SK-N-SH treated with all-trans-retinoic acid at 6 μM for 48 hours (cell line): ENCODE measurements around the gene STPG1.

ENCODE experiments used
- ARNTL ChIP-seq: fragments of 450-650 bp; formaldehyde crosslinking; IDR thresholded peaks from 2 replicates; pipeline ENCODE4 v1.5.0; 2020; ENCODE audit warnings: low read depth, mild to moderate bottlenecking, moderate library complexity, borderline replicate concordance
- BACH2 ChIP-seq: fragments of 250-450 bp; sonication (Bioruptor Pico); IDR thresholded peaks from 2 replicates; pipeline ENCODE4 v1.9.0; 2021; ENCODE audit warnings: mild to moderate bottlenecking, borderline replicate concordance
- CSDC2 ChIP-seq: fragments of 250-450 bp; sonication (Bioruptor Pico); IDR thresholded peaks from 2 replicates; pipeline ENCODE4 v1.5.0; 2020; ENCODE audit warnings: mild to moderate bottlenecking, moderate library complexity
- GLIS3 ChIP-seq: fragments of 250-450 bp; sonication (Bioruptor Pico); IDR thresholded peaks from 2 replicates; pipeline ENCODE4 v1.5.0; 2020; ENCODE audit warnings: mild to moderate bottlenecking, moderate library complexity
- PPARA ChIP-seq: fragments of 250-450 bp; sonication (Bioruptor Pico); IDR thresholded peaks from 2 replicates; pipeline ENCODE4 v1.5.0; 2020; ENCODE audit warnings: mild to moderate bottlenecking, borderline replicate concordance
- TCF4 ChIP-seq: fragments of 250-450 bp; sonication (Bioruptor Pico); IDR thresholded peaks from 2 replicates; pipeline ENCODE4 v1.8.0; 2021; ENCODE audit warnings: mild to moderate bottlenecking, moderate library complexity, borderline replicate concordance
- ZFP30 ChIP-seq: fragments of 450-650 bp; formaldehyde crosslinking; IDR thresholded peaks from 2 replicates; pipeline ENCODE4 v1.5.0; 2022; ENCODE audit warnings: mild to moderate bottlenecking, moderate library complexity
- ZNF565 ChIP-seq: fragments of 450-650 bp; formaldehyde crosslinking; conservative IDR thresholded peaks from 2 replicates; pipeline ENCODE4 v1.5.0; 2020; ENCODE audit warnings: low read depth, mild to moderate bottlenecking, moderate library complexity
- TF ChIP-seq, protein P1 (sequence below): fragments of 250-450 bp; sonication (Bioruptor Pico); IDR thresholded peaks from 2 replicates; pipeline ENCODE4 v1.8.0; 2020; ENCODE audit warnings: mild to moderate bottlenecking, moderate library complexity, borderline replicate concordance
- TF ChIP-seq, protein P2 (sequence below): fragments of 250-450 bp; sonication (Bioruptor Pico); IDR thresholded peaks from 2 replicates; pipeline ENCODE4 v1.8.0; 2021; ENCODE audit warnings: low read depth, mild to moderate bottlenecking, moderate library complexity, borderline replicate concordance

DNA sequence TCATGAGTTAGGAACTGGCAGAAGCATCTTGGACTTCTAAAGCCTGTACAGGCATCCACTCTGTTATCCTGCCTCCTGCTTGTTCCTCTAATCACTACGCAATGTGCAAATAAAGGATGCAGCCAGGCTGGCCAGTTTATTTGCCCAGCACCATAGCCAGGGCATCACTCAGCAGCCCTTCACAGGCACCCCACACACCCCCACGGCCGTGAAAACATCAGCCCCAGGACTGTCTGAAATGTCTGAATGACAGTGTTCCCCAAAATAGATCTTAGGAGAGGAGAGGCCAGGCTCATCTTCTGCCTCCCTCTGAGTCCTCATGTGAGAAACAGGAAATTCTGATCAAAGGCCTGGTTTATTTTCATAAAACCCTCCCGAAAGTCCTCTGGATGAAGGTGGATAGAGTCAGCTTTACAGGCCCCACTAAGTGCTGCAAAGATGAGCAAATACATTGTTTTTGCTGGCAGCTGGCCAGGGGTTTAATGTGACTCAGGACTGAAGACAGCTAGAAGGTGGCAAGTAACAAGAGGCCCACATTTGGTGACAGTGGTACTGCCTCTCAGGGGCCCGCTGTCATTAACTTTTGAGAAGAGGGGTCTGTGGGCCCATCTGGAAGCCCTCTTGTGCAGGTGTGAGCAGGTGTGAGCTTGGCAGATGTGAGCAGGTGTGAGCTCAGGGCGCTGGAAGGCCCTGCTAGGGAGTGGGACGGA, 61.5 kb downstream of the STPG1 start:
- TF ChIP-seq GLIS3 (CRISPR knock-in tag) (no peak), BACH2 (no peak), CSDC2 (no peak), ZFP30 (CRISPR knock-in tag) (no peak), TCF4 (no peak), PPARA (no peak), ARNTL (no peak), ZNF565 (no peak)
- TF ChIP-seq, protein P1, sequence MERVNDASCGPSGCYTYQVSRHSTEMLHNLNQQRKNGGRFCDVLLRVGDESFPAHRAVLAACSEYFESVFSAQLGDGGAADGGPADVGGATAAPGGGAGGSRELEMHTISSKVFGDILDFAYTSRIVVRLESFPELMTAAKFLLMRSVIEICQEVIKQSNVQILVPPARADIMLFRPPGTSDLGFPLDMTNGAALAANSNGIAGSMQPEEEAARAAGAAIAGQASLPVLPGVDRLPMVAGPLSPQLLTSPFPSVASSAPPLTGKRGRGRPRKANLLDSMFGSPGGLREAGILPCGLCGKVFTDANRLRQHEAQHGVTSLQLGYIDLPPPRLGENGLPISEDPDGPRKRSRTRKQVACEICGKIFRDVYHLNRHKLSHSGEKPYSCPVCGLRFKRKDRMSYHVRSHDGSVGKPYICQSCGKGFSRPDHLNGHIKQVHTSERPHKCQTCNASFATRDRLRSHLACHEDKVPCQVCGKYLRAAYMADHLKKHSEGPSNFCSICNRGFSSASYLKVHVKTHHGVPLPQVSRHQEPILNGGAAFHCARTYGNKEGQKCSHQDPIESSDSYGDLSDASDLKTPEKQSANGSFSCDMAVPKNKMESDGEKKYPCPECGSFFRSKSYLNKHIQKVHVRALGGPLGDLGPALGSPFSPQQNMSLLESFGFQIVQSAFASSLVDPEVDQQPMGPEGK (CRISPR knock-in tag), result no peak
- TF ChIP-seq, protein P2, sequence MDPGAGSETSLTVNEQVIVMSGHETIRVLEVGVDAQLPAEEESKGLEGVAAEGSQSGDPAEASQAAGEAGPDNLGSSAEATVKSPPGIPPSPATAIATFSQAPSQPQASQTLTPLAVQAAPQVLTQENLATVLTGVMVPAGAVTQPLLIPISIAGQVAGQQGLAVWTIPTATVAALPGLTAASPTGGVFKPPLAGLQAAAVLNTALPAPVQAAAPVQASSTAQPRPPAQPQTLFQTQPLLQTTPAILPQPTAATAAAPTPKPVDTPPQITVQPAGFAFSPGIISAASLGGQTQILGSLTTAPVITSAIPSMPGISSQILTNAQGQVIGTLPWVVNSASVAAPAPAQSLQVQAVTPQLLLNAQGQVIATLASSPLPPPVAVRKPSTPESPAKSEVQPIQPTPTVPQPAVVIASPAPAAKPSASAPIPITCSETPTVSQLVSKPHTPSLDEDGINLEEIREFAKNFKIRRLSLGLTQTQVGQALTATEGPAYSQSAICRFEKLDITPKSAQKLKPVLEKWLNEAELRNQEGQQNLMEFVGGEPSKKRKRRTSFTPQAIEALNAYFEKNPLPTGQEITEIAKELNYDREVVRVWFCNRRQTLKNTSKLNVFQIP (CRISPR knock-in tag), result no peak
